Measurements from ENCODE around the gene STAT4. TPM values are rescaled to one million over a fixed set of nuclear protein-coding genes. Genes with fewer than 3 reads are reported as not detected.
"Not testable (repeated sequence)": the region's sequence is repeated elsewhere in the genome, so short reads cannot be mapped to it uniquely, and the experiment has no call there.

Gene STAT4
- total RNA-seq, 1 experiment from 2014 or later = 10.4 TPM

DNA sequence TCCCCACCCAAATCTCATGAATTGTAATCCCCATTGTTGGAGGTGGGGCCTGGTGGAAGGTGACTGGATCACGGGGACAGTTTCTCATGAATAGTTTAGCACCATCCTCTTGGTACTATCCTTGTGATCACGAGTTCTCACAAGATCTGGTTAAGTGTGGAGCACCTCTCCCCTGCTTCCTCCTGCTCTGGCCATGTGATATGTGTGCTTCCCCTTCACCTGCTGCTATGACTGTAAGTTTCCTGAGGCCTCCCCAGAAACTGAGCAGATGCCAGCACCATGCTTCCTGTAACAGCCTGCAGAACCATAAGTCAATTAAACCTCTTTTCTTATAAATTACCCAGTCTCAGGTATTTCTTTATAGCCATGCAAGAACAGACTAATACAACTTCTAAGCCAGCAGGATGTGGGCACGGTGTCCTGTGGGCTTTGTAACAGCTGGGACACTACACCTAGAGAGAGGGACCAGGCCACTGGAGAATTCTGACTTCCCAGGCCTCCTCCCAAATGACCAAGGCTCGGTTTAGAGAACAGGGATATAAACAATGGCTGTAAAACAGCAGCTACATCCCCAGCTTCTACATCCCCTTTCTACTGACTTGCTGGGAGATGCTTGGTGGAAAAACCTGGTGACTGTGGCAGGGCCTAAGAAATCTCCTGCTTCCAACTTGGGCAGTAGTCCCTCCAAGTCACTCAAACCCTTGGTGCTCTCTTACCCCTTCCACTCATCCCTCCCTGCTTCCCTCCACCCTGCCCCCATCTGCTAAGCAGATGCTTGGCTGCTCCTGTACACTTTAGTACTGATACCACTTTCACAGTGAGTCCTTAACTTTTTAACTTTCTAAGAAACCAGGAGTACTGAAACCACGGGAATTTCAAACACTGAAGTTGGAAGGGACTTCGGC is 147.1 kb downstream of the STAT4 start:
- no peak for DNase-seq (ENCODE audit: extremely low read depth, low read depth)

DNA sequence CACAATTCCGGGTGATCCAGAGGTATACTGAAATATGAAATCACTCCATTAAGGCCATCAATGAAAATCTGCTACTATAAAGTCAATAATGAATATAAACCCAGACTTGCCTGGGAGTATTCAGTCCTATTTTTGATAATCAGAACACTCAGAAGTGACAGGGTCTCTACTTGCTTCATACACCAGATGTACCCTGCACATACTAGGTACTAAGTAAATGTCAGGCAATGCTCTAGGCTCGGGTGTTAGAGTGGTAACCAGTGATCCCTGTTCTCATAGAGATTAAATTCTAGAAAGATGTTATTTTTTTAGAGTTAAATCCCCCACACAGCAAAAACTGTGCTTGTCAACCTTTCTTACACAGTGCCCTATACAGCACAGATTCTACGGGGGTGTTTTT is 149.2 kb downstream of the STAT4 start:
- no peak for DNase-seq (ENCODE audit: extremely low read depth, low read depth)

DNA sequence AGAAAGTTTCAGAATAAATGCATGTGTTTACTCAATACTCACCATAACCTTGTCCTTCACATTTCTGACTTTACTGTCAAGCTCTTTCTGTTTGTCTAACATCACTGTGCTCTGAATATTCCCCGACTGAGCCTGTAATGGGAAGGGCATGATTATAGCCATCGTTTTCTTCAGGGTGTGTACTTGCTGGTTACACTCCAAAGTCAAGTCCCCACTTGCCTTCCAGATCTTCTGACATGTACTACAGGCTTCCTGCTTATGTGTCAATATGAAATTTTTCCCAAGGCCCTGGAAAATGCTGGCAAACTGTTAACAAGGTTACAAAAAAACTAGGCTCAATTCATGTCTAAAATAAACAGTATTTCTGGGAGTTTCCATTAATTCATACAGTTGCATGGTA is 149.8 kb downstream of the STAT4 start:
- no peak for DNase-seq (ENCODE audit: extremely low read depth, low read depth)

DNA sequence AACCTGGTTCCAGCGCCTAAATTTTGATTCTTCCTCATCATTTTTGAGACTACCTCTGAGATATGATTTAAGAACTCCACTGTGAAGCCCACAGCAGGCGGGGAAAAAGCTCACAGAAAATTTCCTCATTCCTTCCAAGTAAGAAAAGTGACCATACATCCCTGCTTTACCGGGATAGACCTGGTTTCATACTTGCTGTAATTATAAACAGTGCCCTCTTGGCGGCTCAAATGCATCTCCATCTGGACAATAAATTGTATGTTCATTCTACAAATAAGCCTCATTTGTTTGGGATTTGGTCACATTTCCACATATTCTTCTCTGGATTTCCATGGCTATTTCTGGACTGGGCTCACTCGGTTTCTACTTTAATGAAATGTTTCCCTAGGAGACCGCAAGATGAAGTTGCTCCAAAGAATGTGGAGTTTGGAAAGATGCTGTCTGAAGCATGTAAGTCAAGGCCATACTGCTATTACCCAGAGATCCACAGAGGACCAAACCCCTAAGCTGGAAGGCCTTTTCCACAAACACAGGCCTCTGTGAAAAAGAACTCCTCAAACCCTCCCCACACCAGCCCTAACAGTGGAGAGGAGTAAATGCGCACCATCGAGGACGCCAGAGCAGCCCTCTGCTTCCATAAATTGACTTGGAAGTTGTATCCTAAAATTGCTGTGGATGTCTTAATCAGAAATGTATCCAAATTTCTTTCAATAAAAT is 150.7 kb downstream of the STAT4 start:
- DNase-seq (ENCODE audit: extremely low read depth, low read depth) = no peak

DNA sequence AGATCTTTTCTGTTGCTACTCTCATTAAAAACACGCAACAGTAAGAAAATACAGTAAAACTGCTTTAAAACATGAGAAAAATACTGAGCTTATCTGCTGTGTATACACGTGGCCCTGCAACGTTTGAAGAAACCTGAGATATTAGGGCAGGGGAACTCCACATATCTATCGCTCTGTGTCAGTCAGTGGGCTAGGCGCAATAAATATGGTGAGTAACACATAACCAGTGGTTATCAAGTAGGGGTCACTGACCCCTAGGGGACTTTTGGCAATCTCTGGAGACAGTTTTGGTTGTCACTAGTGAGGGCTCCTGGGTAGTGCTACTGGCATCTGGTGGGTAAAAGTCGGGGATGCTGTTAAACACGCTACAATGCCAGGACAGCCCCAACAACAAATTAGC is 151.7 kb downstream of the STAT4 start:
- DNase-seq (ENCODE audit: extremely low read depth, low read depth) = no peak

DNA sequence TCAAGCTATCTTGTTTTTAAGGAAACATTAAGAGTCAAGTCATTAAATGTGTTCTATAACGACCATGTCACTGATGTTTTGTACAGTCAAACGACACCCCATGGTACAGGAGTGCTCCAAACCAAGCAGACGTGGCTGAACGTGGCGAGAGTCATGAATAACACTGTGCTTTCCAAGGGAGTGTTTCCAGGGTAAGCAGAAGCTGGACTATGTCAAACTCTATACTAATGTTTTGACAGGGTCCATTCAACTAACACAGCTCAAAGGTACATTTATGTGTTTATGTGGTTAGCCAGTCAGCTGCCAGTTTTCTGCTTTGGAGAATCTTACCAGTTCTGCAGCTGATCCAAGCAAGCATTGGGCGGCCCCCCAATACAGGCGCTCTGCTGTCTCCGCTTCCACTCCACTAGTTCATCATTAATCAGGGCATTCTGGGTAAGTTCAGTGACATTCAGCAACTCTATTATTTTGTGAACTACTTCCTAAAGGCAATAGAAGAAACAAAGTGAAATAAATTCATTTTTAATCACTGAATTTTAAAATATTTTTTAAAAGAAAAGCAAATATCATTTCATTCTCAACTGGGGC is 153.2 kb downstream of the STAT4 start:
- no peak for DNase-seq (ENCODE audit: extremely low read depth, low read depth)

DNA sequence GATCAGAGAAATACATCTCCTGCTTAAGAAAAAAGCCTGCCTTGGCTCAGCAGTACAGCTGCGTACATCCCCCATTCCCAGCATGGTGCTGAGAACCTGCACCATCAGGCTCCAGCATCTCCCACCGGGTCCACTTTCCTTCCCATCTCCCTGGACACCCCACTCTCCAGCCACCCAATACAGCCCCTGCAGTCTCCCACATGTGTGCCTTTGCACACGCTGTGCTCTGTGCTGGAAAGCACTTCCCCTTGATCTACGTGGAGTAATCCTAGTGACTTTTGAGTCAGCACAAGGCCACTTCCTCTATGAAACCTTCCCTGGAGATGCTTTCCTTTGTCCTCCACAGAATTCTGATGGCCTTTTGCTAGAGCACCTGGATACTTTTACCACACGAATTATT is 153.8 kb downstream of the STAT4 start:
- DNase-seq (ENCODE audit: extremely low read depth, low read depth) = no peak

DNA sequence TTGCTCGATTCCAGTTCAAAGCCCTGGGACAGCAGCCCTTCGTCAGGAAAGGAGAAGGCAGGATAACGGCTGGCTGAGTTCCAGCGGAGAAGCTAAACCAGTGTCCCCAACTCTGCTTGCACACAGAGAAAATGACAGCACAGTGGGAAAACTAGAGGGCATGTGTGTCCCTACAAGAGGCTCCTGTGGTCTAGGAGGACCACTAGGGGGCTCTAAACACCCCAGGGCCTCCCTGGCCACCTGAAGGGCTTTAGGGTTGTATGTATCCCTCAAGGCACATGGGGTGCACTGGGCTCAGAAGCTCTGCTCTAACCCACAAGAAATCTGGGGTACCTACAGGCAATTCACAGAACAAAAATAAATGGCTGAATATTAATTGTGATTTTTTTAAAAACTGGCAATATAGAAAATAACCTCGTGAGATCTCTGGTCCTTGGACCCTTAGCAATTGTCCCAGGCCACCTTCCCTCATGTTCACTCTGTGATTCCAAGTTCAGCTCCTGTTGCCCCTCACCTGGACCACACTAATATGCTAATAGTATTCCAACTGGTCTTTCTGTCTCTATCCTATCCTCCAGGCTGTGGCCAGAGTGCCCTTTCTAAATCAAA is 154.4 kb downstream of the STAT4 start:
- peak; percentile 49 for DNase-seq (ENCODE audit: extremely low read depth, low read depth)

DNA sequence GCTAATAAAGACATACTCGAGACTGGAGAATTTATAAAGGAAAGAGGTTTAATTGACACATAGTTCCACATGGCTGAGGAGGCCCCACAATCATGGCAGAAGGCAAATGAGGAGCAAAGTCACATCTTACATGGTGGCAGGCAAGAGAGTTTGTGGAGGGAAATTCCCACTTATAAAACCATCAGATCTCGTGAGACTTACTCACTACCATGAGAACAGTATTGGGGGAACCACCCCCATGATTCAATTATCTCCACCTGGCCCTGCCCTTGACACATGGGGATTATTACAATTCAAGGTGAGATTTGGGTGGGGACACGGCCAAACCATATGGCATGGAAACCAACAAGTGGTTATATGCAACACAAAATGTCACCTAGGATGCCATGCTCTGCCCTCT is 155.5 kb downstream of the STAT4 start:
- DNase-seq (ENCODE audit: extremely low read depth, low read depth) = not testable (repeated sequence)

DNA sequence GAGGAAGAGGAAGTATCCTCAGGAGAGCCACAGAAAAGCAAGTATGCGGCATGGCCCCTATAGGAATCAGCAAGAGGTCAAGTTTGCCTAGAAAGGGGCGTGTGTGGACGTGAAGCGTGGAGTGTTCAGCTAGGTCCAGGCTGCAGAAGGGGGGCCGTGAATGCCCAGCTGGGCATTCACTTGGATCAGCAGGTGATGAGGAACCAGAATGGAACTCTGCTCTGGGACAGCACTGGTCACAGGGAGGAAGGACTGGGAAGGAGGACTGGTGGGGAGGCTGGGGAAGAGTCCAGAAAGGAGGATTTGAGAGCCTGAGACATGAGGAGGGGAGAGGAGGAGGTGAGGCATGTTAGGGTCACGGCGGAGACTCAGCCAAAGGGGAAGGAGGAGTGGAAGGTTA is 156.6 kb downstream of the STAT4 start:
- DNase-seq (ENCODE audit: extremely low read depth, low read depth) = no peak

DNA sequence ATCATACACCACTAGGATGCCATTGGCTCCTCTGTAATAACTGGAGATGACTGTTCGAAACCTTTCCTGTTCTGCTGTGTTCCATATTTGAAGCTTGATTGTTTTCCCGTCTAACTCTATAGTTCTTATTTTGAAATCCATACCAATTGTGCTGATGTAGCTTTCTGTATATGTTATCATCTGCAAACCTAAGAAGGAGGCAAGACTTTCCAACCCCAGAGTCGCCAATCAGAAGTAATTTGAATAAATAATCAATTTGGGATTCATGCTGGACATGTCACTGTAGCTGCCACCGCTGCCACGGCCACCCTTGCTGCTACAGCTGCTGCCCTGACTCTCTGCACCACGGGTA is 157.5 kb downstream of the STAT4 start:
- no peak for DNase-seq (ENCODE audit: extremely low read depth, low read depth)

DNA sequence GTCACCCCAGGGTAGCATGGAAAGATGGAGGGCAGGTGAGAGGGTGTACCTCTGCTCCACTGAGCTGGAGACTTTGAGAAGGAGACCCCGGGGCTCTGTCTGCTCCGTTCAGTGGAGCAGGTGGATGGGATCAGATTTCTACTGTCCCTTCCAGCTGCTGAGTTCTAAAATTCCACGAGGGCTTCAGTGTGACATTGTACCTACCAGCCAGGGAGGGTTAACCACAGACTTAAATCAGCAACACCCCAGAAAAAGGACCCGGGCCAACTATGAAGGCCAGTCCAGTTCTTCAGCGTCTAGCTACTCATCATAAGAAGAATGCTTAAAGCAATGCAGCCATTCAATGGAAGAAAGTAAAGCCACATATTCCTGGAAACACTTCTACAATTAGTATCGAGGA is 160.7 kb downstream of the STAT4 start:
- DNase-seq (ENCODE audit: extremely low read depth, low read depth) = no peak

DNA sequence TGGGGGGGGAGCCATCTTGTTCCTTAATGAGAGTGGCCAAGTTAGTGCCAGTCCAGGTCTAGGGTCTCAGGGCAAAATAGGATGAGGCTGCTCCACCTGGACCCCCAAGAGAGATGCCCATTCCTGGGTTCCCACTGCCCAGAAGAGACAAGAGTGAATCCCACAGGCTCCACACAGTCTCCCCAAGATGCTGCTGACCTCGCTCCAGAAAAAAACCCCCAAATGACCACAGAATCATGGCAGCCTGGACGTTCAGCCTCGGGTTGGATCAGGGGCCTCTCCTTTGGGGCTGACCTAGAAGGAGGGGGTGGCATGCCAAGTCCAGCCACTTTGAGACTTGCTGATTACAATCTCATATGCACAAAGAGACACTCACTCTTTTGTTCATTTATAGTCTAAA is 161.9 kb downstream of the STAT4 start:
- DNase-seq (ENCODE audit: extremely low read depth, low read depth) = no peak

DNA sequence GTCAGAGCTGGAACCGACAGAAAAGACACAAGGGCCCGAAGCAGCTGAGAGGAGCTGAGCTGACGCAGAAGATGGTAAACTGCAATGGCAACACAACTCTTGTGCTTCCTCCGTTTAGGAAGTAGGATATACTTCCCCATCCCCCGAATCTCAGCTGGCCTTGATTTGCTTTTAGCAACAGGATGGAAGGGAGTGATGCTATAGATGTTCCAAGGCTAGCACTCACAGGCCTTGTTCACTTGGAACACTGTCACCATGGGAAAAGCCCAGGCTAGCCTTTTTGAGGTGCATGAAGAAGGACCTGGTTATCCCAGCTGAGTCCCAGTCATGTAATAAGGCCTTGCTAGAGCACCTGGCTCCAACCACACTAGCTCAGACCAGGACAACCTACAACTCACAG is 162.9 kb downstream of the STAT4 start:
- no peak for DNase-seq (ENCODE audit: extremely low read depth, low read depth)

DNA sequence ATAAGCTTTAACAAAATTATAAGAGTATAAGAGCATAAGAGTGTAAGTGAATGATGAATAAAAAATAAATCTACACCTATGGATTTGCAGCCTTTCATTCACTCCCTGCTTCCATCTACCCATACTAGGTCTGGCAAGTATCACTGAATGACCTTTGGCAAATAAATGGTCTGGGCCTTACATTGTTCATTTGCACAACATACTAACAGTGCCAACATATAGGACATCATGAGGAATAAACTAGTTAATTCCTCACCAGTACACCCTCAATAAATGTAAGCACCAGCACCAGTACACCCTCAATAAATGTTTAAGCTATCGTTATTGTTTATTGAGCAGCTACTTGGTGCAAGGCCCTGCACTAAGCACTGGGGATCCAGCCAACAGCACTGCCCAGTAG is 163.7 kb downstream of the STAT4 start:
- no peak for DNase-seq (ENCODE audit: extremely low read depth, low read depth)

DNA sequence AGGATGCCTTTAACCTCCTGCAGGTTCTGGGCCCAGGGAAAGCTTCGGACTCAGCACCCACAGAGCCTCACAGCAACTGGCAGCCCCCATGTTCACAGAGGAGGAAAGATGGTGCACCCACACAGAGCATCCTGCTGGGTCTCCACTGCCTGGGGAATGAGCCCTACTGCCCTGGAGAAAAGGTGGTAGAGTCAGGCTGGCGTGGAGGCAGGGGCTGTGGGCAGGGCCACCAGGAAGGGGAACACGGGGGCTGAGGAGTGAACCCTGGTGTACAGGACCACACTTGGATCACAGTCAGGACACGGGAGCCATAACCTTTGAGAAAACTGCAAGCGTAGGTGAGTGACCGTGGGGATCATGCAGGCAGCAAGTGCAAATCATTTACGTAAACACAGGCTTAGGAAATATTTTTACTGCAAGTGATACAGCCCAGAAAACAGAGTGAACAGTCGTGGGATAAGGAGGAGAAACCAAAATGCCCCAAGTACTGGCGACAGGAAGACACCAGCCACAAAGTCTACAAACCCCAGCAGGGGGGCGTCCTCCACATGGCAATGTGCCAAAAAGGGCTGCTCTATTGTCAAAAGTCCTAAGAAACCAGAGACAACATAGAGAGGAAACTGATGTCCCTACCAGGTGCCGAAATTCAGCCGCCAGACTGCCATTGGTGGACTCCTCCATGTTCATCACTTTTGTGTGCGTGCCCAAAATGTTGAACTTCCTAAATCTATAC is 164.4 kb downstream of the STAT4 start:
- DNase-seq (ENCODE audit: extremely low read depth, low read depth) = no peak

DNA sequence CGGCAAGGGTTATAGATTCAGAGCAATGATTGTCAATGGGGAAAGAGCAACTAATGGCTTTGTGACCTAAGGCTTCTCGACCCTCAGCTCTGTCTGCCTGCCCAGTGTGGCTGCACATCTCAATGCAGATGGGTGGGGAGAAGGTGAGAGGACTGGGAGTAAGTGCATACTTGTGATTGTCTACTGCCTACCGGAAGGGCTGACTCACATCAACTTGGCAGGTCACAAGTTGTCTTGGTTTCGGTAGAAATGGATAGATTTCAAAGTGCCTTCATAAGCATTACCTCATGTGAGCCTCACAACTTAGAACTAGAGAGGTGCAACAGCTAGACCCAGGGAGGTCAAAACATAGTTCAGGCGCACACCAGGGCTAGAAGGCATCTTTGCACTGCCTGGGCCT is 166.2 kb downstream of the STAT4 start:
- DNase-seq (ENCODE audit: extremely low read depth, low read depth) = no peak

DNA sequence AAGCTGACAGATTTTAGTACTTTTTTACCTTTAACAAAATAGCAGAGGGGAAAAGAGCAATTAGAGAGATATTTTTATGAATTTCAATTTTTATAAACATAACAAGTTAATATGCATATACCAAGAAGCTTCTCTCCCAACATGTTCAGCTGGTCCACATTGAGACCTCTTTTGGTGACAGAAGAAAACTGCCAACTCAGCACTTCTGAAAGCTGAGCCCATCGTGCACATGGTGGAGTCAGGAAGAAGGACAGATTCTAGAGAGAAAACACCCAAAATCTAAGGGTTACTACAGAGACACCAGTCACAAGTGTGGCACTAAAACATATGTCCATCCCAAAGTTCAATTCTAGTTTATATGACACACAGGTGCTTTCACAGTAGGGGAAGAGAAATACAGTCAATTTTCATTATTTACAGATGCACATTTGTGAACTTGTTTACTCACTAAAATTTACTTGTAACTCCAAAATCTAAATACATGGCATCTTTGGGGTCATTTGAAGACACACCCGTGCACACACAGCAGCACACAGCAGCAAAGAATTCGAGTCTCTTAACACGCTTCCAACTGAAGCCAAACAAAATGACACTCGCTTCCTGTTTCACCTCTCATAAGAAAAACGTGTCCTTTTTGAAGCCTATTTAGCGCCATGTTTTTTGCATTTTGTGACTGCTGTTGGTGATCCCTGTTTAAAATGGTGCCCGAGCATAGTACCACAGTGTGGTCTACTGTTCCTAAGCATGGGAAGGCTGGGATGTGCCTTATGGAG is 168.3 kb downstream of the STAT4 start:
- no peak for DNase-seq (ENCODE audit: extremely low read depth, low read depth)

DNA sequence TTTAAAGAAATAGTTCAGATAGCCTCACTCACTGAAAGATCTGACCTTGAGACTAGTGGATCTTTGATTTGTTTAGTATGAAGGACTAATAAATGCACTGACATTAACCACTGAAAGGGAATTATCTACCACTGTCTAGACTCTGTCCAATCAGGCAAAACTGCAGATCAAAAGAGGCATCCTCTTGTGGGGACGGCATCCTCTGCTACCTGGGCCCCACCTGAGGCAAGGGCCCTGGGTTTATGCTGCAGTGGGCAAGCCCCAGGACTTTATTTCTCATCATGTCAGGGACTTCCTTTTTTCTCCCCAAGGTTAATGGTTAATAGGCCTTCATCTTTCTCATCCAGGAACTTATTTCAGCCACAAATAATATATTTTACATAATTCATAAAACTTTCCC is 169.1 kb downstream of the STAT4 start:
- no peak for DNase-seq (ENCODE audit: extremely low read depth, low read depth)

DNA sequence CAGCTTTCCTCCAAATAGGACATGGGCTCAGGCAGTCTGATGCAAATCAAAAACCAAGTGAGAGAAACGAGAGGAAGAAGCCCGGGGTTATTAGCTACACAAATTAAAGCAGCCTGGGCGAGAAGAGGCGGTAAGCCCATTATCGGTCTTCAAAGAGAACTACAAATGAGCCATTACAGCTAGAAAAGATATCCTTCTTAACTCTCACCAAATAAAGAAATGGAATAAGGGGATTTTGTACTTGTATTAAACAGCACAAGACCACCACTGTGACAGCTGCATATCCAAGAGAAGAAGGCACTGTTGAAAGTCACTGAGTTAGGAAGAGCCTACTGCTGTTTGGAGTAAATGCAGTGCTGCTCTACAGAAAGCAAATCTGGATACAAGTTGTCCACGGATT is 169.5 kb downstream of the STAT4 start:
- no peak for DNase-seq (ENCODE audit: extremely low read depth, low read depth)

Data from NCI-H460 (cell line).